HepG2 (cell line): ENCODE measurements around the gene R3HDM4. TPM values are rescaled to one million over a fixed set of nuclear protein-coding genes. Genes with fewer than 3 reads are reported as not detected.

Experiments used
- AGO2 ChIP-seq: fragments of 200-400 bp; formaldehyde crosslinking; optimal IDR thresholded peaks from 2 replicates; pipeline ENCODE3; 2017; ENCODE audit warnings: mild to moderate bottlenecking, low read depth, low read length, moderate library complexity
- ARID5B ChIP-seq: IDR thresholded peaks from 2 replicates; pipeline ENCODE4 v1.4.0; 2020; ENCODE audit warnings: mild to moderate bottlenecking, missing genetic modification reagents
- ATRX ChIP-seq: sonication (generic); formaldehyde crosslinking; IDR thresholded peaks from 2 replicates; pipeline ENCODE4 v1.4.0; 2020; ENCODE audit warnings: missing genetic modification reagents, borderline replicate concordance
- DRAP1 ChIP-seq: IDR thresholded peaks from 2 replicates; pipeline ENCODE4 v1.6.1; 2016; ENCODE audit warnings: missing genetic modification reagents, missing compliant biosample characterization
- FOXA3 ChIP-seq: IDR thresholded peaks from 2 replicates; pipeline ENCODE4 v1.6.1; 2016; ENCODE audit warnings: missing genetic modification reagents, missing compliant biosample characterization
- FOXO1 ChIP-seq: sonication (generic); formaldehyde crosslinking; IDR thresholded peaks from 2 replicates; pipeline ENCODE4 v1.4.0; 2020; ENCODE audit warnings: missing genetic modification reagents
- KDM5A ChIP-seq: fragments of 200-600 bp; sonication (generic); IDR thresholded peaks from 2 replicates; pipeline ENCODE4 v1.7.0; 2018; ENCODE audit warnings: antibody characterized with exemption, mild to moderate bottlenecking, low read length, borderline replicate concordance
- KLF12 ChIP-seq: sonication (generic); formaldehyde crosslinking; IDR thresholded peaks from 2 replicates; pipeline ENCODE4 v1.4.0; 2020; ENCODE audit warnings: missing genetic modification reagents, borderline replicate concordance
- MTA1 ChIP-seq: sonication (generic); formaldehyde crosslinking; IDR thresholded peaks from 2 replicates; pipeline ENCODE4 v1.4.0; 2020; ENCODE audit warnings: missing genetic modification reagents, mild to moderate bottlenecking, borderline replicate concordance
- NR1H2 ChIP-seq: sonication (generic); formaldehyde crosslinking; IDR thresholded peaks from 2 replicates; pipeline ENCODE4 v1.8.1; 2022; ENCODE audit warnings: low read depth, missing genetic modification reagents, borderline replicate concordance
- POGK ChIP-seq: sonication (generic); formaldehyde crosslinking; conservative IDR thresholded peaks from 2 replicates; pipeline ENCODE4 v1.8.0; 2022; ENCODE audit warnings: mild to moderate bottlenecking, moderate library complexity, missing genetic modification reagents
- POLR2A ChIP-seq, 2 experiments: IDR thresholded peaks; 2 replicates each; pipeline ENCODE4 v1.6.1; 2011; ENCODE audit warnings: low read depth in 2 of 2, low read length in 2 of 2, mild to moderate bottlenecking in 1 of 2, moderate library complexity in 1 of 2; ENCODE audit not compliant: insufficient read depth in 1 of 2
- PRPF4 ChIP-seq: fragments of 200-400 bp; formaldehyde crosslinking; IDR thresholded peaks from 2 replicates; pipeline ENCODE4 v1.6.1; 2016; ENCODE audit warnings: low read length, low read depth; ENCODE audit not compliant: poor library complexity, severe bottlenecking
- TCF7 ChIP-seq: sonication (generic); IDR thresholded peaks from 2 replicates; pipeline ENCODE4 v1.6.1; 2016; ENCODE audit warnings: antibody characterized with exemption, low read depth
- ZBTB25 ChIP-seq: IDR thresholded peaks from 2 replicates; pipeline ENCODE4 v1.6.1; 2018; ENCODE audit warnings: missing genetic modification reagents
- ZBTB33 ChIP-seq: sonication (generic); formaldehyde crosslinking; IDR thresholded peaks from 2 replicates; pipeline ENCODE4 v1.4.0; 2020; ENCODE audit warnings: missing genetic modification reagents
- ZMYM4 ChIP-seq: sonication (generic); formaldehyde crosslinking; IDR thresholded peaks from 2 replicates; pipeline ENCODE4 v1.8.1; 2023; ENCODE audit warnings: mild to moderate bottlenecking, missing genetic modification reagents
- ZNF101 ChIP-seq: sonication (generic); formaldehyde crosslinking; IDR thresholded peaks from 2 replicates; pipeline ENCODE4 v1.4.0; 2020; ENCODE audit warnings: mild to moderate bottlenecking, low read depth, missing genetic modification reagents, borderline replicate concordance
- ZNF660 ChIP-seq: sonication (generic); formaldehyde crosslinking; IDR thresholded peaks from 2 replicates; pipeline ENCODE4 v1.5.1; 2020; ENCODE audit warnings: mild to moderate bottlenecking, low read depth, missing genetic modification reagents, borderline replicate concordance
- ZNF777 ChIP-seq: sonication (generic); formaldehyde crosslinking; IDR thresholded peaks from 2 replicates; pipeline ENCODE4 v1.4.0; 2020; ENCODE audit warnings: missing genetic modification reagents
- polyA plus RNA-seq, 8 experiments: library from polyadenylated mRNA; depleted of rRNA in 3 of 8; stranded (reverse) in 7 of 8; unstranded in 1 of 8; fragments of >200 nt; fragmentation: Illumina TruSeq in 4 of 8; extraction: Trizol in 4 of 8; gene quantifications; 2 replicates each; pipeline versions ENCODE4 v1.2.1 to v1.2.3, GENCODE V29; 2011 to 2016; ENCODE audit warnings: low read depth in 4 of 8, missing spikeins in 1 of 8, mixed read lengths in 1 of 8; ENCODE audit not compliant: insufficient read depth in 1 of 8
- total RNA-seq, 5 experiments: library from RNA; depleted of rRNA; stranded (reverse); fragments of >200 nt; fragmentation: Illumina TruSeq; extraction: Trizol; gene quantifications; 2 replicates each; pipeline ENCODE4 v1.2.3, GENCODE V29; 2016; ENCODE audit warnings: low read depth in 1 of 5

The R3HDM4 gene
- total and polyA plus RNA-seq, 2 of the 13 experiments (the other 11 are each of a cell fraction or from before 2014, with no cell fraction given): 26.2 to 26.9 TPM

- TF ChIP-seq AGO2 (peak; percentile 96), ZNF660 (CRISPR knock-in tag) (no peak), ATRX (CRISPR knock-in tag) (no peak), ZBTB25 (peak; percentile 35; the same call in 1 of the 2 replicates), MTA1 (CRISPR knock-in tag) (peak; percentile 61; the same call in 1 of the 2 replicates), ZNF777 (CRISPR knock-in tag) (no peak), ZBTB33 (CRISPR knock-in tag) (0 out of 2 replicates have a peak, but pooled peaks have one; percentile 9), ARID5B (CRISPR knock-in tag) (peak; percentile 24; the same call in 1 of the 2 replicates), POGK (CRISPR knock-in tag) (peak; percentile 43; the same call in 1 of the 2 replicates), PRPF4 (no peak), ZMYM4 (CRISPR knock-in tag) (0 out of 2 replicates have a peak, but pooled peaks have one; percentile 14), KDM5A (no peak; the same call in 1 of the 2 replicates), FOXA3 (CRISPR knock-in tag) (peak; percentile 36; the same call in 1 of the 2 replicates), TCF7 (peak; percentile 2; the same call in 1 of the 2 replicates), FOXO1 (peak; percentile 14; the same call in 1 of the 2 replicates), POLR2A (IDR thresholded peaks at IDR 0.05; ENCODE audit: insufficient read depth in 1 of 2, low read depth in 2 of 2, low read length in 2 of 2) (no peak), KLF12 (peak; percentile 75; the same call in 1 of the 2 replicates), ZNF101 (CRISPR knock-in tag) (no peak), DRAP1 (CRISPR knock-in tag) (no peak), NR1H2 (no peak)
Observed at GRCh38 chr19:926589-927350, 13.8 kb upstream of the R3HDM4 start (continued).
